DMS53 treated with DMSO at 0.1 percent for 48 hours (cell line): Measurements from ENCODE around the gene ROBO1.

Experiments
- DNase-seq: peaks from one replicate; lab custom pipeline; 2025; ENCODE audit not compliant: unreplicated experiment; lab: John Stamatoyannopoulos, UW

The ROBO1 gene

GRCh38 chr3:79478620-79479019, 289.2 kb downstream of the ROBO1 start:
- DNase-seq, result no peak

GRCh38 chr3:79477242-79477641, 290.6 kb downstream of the ROBO1 start:
- no peak for DNase-seq

- DNase-seq, result no peak
These were observed 293.8 kb downstream of the ROBO1 start for GRCh38 chr3:79473993-79474392.

- no peak for DNase-seq
These were observed 300.1 kb downstream of the ROBO1 start for GRCh38 chr3:79467721-79468120.

GRCh38 chr3:79461129-79461792, 306.5 kb downstream of the ROBO1 start:
- no peak for DNase-seq

- DNase-seq, result no peak
These were observed 314.2 kb downstream of the ROBO1 start for GRCh38 chr3:79453600-79453999.

GRCh38 chr3:79436387-79436786, 331.4 kb downstream of the ROBO1 start:
- DNase-seq, result no peak

GRCh38 chr3:79427081-79427480, 340.7 kb downstream of the ROBO1 start:
- no peak for DNase-seq

GRCh38 chr3:79424811-79425210, 343.0 kb downstream of the ROBO1 start:
- no peak for DNase-seq

GRCh38 chr3:79423417-79423816, 344.4 kb downstream of the ROBO1 start:
- no peak for DNase-seq

- no peak for DNase-seq
These were observed 346.5 kb downstream of the ROBO1 start for GRCh38 chr3:79421273-79421672.

- no peak for DNase-seq
These were observed 348.8 kb downstream of the ROBO1 start for GRCh38 chr3:79418855-79419621.

GRCh38 chr3:79415356-79415755, 352.4 kb downstream of the ROBO1 start:
- no peak for DNase-seq

- no peak for DNase-seq
These were observed 353.0 kb downstream of the ROBO1 start for GRCh38 chr3:79414806-79415205.

- DNase-seq, result no peak
These were observed 353.8 kb downstream of the ROBO1 start for GRCh38 chr3:79414035-79414434.

- DNase-seq, result no peak
These were observed 355.3 kb downstream of the ROBO1 start for GRCh38 chr3:79412537-79412936.

GRCh38 chr3:79410617-79411016, 357.2 kb downstream of the ROBO1 start:
- DNase-seq, result no peak

GRCh38 chr3:79410136-79410535, 357.7 kb downstream of the ROBO1 start:
- no peak for DNase-seq

- DNase-seq, result no peak
These were observed 361.6 kb downstream of the ROBO1 start for GRCh38 chr3:79406175-79406574.

- DNase-seq, result peak; percentile 56
These were observed 362.6 kb downstream of the ROBO1 start for GRCh38 chr3:79405183-79405582.

- DNase-seq, result no peak
These were observed 371.2 kb downstream of the ROBO1 start for GRCh38 chr3:79396595-79396994.

GRCh38 chr3:79392479-79392878, 375.3 kb downstream of the ROBO1 start:
- DNase-seq, result no peak

GRCh38 chr3:79390352-79390751, 377.4 kb downstream of the ROBO1 start:
- DNase-seq, result no peak
